ENCODE measurements around the gene OR3A2.
"Not testable (repeated sequence)": the region's sequence is repeated elsewhere in the genome, so short reads cannot be mapped to it uniquely, and the experiment has no call there.

OR3A2 gene

GRCh38 chr17:3260163-3260562 is 125.9 kb downstream of the OR3A2 start:
- Histone ChIP-seq H3K9me3 (ENCODE audit: low read length) (no peaks in the 10 kb centered on the region), H3K36me3 (ENCODE audit: insufficient read depth, low read length) (no peaks in the 10 kb centered on the region), H3K4me3 (ENCODE audit: low read length) (no peak overlapping the region), H2AFZ (ENCODE audit: low read depth, low read length) (no peak overlapping the region), H3K27me3 (ENCODE audit: insufficient read depth, low read length) (peaks cover 6% of the 10 kb centered on the region), H3K4me1 (ENCODE audit: insufficient read depth, low read length) (no peaks in the 10 kb centered on the region)

- no peak overlapping the region for H3K4me3 ChIP-seq (ENCODE audit: low read length)
- peaks cover 6% of the 10 kb centered on the region for H3K27me3 ChIP-seq (ENCODE audit: insufficient read depth, low read length)
- H3K4me1 ChIP-seq (ENCODE audit: insufficient read depth, low read length), result no peaks in the 10 kb centered on the region
- no peaks in the 10 kb centered on the region for H3K36me3 ChIP-seq (ENCODE audit: insufficient read depth, low read length)
- H3K9me3 ChIP-seq (ENCODE audit: low read length), result no peaks in the 10 kb centered on the region
- H2AFZ ChIP-seq (ENCODE audit: low read depth, low read length), result no peak overlapping the region
These were observed 129.5 kb downstream of the OR3A2 start for GRCh38 chr17:3256575-3256974.

- not testable (repeated sequence) for H2AFZ ChIP-seq (ENCODE audit: low read depth, low read length); H3K27me3 ChIP-seq (ENCODE audit: insufficient read depth, low read length); H3K4me3 ChIP-seq (ENCODE audit: low read length); H3K4me1 ChIP-seq (ENCODE audit: insufficient read depth, low read length); H3K9me3 ChIP-seq (ENCODE audit: low read length); H3K36me3 ChIP-seq (ENCODE audit: insufficient read depth, low read length)
These were observed 137.1 kb downstream of the OR3A2 start for GRCh38 chr17:3249013-3249412.

- not testable (repeated sequence) for H3K36me3 ChIP-seq (ENCODE audit: insufficient read depth, low read length); H3K4me1 ChIP-seq (ENCODE audit: insufficient read depth, low read length); H2AFZ ChIP-seq (ENCODE audit: low read depth, low read length); H3K9me3 ChIP-seq (ENCODE audit: low read length); H3K4me3 ChIP-seq (ENCODE audit: low read length); H3K27me3 ChIP-seq (ENCODE audit: insufficient read depth, low read length)
These were observed 141.3 kb downstream of the OR3A2 start for GRCh38 chr17:3244841-3245240.

DNA sequence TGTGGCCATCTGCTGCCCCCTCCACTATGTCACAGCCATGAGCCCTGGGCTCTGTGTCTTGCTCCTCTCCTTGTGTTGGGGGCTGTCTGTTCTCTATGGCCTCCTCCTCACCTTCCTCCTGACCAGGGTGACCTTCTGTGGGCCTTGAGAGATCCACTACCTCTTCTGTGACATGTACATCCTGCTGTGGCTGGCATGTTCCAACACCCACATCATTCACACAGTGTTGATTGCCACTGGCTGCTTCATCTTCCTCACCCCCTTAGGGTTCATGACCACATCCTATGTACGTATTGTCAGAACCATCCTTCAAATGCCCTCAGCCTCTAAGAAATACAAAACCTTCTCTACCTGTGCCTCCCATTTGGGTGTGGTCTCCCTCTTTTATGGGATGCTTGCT is 145.1 kb downstream of the OR3A2 start:
- not testable (repeated sequence) for H3K4me3 ChIP-seq (ENCODE audit: low read length); H3K4me1 ChIP-seq (ENCODE audit: insufficient read depth, low read length); H3K27me3 ChIP-seq (ENCODE audit: insufficient read depth, low read length); H2AFZ ChIP-seq (ENCODE audit: low read depth, low read length); H3K9me3 ChIP-seq (ENCODE audit: low read length); H3K36me3 ChIP-seq (ENCODE audit: insufficient read depth, low read length)

GRCh38 chr17:3238685-3239084 is 147.4 kb downstream of the OR3A2 start:
- not testable (repeated sequence) for H3K27me3 ChIP-seq (ENCODE audit: insufficient read depth, low read length); H2AFZ ChIP-seq (ENCODE audit: low read depth, low read length); H3K4me3 ChIP-seq (ENCODE audit: low read length); H3K9me3 ChIP-seq (ENCODE audit: low read length); H3K4me1 ChIP-seq (ENCODE audit: insufficient read depth, low read length); H3K36me3 ChIP-seq (ENCODE audit: insufficient read depth, low read length)

DNA sequence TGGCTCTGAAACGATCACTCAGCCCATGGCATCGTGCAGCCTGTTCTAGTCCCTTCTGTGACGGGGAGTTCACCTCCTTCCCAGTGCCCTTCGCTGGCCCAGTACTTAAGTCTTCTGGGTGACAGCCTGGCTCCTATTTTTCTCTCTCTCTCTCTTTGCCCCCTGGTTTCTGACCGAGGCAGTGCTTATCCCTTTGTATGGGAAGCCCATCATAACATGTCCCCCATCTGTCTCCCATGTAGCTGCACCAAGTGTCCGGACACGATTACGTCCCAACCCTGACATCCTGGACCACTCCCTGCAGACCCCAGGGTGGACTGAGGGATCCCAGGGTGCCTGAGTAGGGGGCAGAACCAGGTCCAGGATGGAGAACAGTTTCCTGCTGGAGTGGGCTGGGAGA is 153.8 kb downstream of the OR3A2 start:
- not testable (repeated sequence) for H2AFZ ChIP-seq (ENCODE audit: low read depth, low read length); H3K36me3 ChIP-seq (ENCODE audit: insufficient read depth, low read length); H3K27me3 ChIP-seq (ENCODE audit: insufficient read depth, low read length); H3K4me1 ChIP-seq (ENCODE audit: insufficient read depth, low read length); H3K9me3 ChIP-seq (ENCODE audit: low read length); H3K4me3 ChIP-seq (ENCODE audit: low read length)
